GM19455 (cell line): ENCODE results near the gene TRIOBP.

Experiments
- ATAC-seq: cut with Tn5 transposase; IDR thresholded peaks from one replicate; pipeline ENCODE4 v1.9.1; 2021; ENCODE audit not compliant: unreplicated experiment

Gene TRIOBP

GRCh38 chr22:37728620-37729019 lies 31.8 kb downstream of the TRIOBP start:
- ATAC-seq, result no peak

- ATAC-seq, result no peak
These were observed 35.1 kb downstream of the TRIOBP start for GRCh38 chr22:37731804-37732471.

- no peak for ATAC-seq
These were observed 36.1 kb downstream of the TRIOBP start for GRCh38 chr22:37732699-37733607.

DNA sequence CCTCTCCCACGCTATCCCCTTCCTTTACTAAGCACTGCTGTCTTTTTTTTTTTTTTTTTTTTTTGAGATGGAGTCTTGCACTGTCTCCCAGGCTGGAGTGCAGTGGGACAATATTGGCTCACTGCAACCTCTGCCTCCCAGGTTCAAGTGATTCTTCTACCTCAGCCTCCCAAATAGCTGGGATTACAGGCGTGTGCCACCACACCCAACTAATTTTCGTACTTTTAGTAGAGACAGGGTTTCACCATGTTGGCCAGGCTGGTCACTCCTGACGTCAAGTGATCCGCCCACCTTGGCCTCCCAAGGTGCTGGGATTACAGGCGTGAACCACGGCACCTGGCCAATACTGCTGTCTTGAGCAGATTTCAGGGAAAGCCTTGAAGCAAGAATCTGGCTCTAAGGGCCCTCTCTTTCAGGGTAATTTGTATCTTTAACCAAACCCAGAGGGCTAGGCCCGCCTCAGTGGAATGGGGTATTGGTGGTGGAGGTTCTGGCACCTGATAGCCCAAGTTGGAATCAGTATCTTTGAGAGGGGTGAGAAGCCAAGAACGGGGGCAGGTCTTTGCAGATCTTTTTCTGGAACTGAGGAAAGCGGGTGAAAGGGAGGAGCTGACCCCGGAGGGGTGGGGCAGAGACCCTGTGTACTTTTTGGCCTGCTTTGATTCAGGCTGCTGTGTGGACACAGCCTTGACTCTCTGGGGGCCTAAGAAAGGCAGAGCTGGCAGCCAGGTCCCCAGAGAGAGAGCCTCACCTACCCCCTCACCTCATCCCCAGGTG lies 37.0 kb downstream of the TRIOBP start:
- no peak for ATAC-seq

- ATAC-seq, result no peak
These were observed 37.5 kb downstream of the TRIOBP start for GRCh38 chr22:37734402-37734700.

DNA sequence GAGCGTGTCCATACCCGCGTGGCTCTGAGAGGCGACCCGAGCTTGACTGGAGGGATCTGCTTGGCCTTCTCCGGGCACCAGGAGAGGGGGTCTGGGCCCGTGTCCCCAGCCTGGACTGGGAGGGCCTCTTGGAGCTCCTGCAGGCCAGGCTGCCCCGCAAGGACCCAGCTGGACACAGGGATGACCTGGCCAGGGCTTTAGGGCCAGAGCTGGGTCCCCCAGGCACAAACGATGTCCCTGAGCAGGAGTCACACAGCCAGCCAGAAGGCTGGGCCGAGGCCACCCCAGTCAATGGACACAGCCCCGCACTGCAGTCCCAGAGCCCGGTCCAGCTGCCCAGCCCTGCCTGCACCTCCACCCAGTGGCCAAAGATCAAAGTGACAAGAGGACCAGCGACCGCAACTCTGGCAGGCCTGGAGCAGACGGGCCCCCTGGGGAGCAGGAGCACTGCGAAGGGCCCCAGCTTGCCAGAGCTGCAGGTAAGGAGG lies 38.2 kb downstream of the TRIOBP start:
- ATAC-seq, result no peak

- no peak for ATAC-seq
These were observed 42.2 kb downstream of the TRIOBP start for GRCh38 chr22:37739035-37739434.

GRCh38 chr22:37739611-37740049 lies 42.8 kb downstream of the TRIOBP start:
- ATAC-seq, result no peak

- no peak for ATAC-seq
These were observed 43.8 kb downstream of the TRIOBP start for GRCh38 chr22:37740455-37741311.

DNA sequence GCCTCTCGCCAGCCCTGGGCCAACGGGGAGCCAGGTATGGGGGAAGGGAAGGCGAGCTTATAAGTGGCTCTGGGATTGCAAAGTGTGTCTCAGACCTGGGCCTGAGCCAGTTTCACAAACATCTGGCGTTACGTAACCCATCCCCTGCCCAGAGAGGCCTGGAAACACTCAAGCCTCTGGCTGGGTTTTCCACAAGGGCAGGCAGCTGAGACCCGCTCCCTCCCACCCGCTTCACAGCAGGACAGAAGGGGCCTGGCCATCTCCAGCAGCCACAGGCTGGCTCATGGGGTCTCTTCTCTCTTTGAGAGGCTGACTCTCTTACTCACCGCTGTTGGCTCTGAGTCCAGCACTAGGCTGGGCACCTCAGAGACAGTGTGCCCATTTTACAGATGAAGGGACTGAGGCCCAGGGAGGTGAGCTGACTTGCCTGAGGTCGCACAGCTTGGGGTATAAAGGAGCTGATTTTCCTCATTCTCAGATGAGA lies 44.5 kb downstream of the TRIOBP start:
- no peak for ATAC-seq

DNA sequence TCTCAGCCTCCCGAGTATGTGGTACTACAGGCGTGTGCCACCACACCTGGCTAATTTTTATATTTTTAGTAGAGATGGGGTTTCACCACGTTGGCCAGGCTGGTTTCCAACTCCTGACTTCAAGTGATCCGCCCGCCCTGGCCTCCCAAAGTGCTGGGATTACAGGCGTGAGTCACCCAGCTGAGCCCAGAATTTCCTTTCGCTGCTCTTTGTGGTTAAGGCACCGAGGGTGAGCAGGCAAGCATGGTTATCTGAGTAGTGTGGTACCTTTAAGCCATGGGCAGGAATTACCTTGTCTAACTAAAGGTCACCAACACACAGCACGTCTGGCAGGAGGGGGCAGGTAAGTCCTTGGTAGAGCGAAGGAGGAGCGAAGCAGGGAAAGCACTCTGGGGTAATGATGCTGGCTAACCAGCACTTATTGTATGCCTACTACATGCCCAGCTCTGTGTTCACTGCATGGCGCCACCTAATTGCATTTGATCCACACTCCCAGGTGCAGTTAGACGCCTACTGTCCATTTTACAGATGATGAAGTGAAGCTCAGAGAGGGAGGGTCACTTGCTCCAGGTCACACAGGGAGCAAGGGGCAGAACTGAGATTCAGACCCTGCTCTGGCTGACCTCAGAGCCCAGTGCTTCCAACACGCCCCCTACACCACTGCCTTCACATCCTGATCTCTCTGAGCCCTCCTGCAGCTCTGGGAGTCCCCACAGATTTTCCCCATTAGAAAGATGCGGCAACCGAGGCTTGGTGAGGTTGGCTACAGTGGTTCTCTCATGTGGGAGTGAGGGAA lies 45.7 kb downstream of the TRIOBP start:
- no peak for ATAC-seq

- no peak for ATAC-seq
These were observed 47.7 kb downstream of the TRIOBP start for GRCh38 chr22:37744589-37744988.

- ATAC-seq, result peak; percentile 64
These were observed 48.9 kb downstream of the TRIOBP start for GRCh38 chr22:37745548-37746365.

- ATAC-seq, result peak; percentile 21
These were observed 49.7 kb downstream of the TRIOBP start for GRCh38 chr22:37746366-37747079.

- ATAC-seq, result no peak
These were observed 50.3 kb downstream of the TRIOBP start for GRCh38 chr22:37747080-37747714.

GRCh38 chr22:37747715-37748100 lies 50.9 kb downstream of the TRIOBP start:
- ATAC-seq, result no peak

- ATAC-seq, result no peak
These were observed 51.8 kb downstream of the TRIOBP start for GRCh38 chr22:37748659-37749058.

GRCh38 chr22:37749226-37749625 lies 52.4 kb downstream of the TRIOBP start:
- ATAC-seq, result no peak
